HepG2 (cell line): ENCODE measurements around the gene DPAGT1. TPM values are rescaled to one million over a fixed set of nuclear protein-coding genes. Genes with fewer than 3 reads are reported as not detected.
A peak's percentile ranks its signal among the peaks of the same experiment; 100 is the strongest.

Experiments used
- FOXM1 ChIP-seq: sonication (generic); formaldehyde crosslinking; IDR thresholded peaks from 2 replicates; pipeline ENCODE4 v1.5.0; 2020; ENCODE audit warnings: missing genetic modification reagents
- IRF2 ChIP-seq: IDR thresholded peaks from 2 replicates; pipeline ENCODE4 v1.6.1; 2018; ENCODE audit warnings: missing genetic modification reagents, missing compliant biosample characterization
- KDM4B ChIP-seq: sonication (generic); formaldehyde crosslinking; IDR thresholded peaks from 2 replicates; pipeline ENCODE4 v1.4.0; 2020; ENCODE audit warnings: missing genetic modification reagents
- KDM6A ChIP-seq: IDR thresholded peaks from 2 replicates; pipeline ENCODE4 v1.6.1; 2016; ENCODE audit warnings: low read depth
- MAFK ChIP-seq, 2 experiments: IDR thresholded peaks in 1 of 2; conservative IDR thresholded peaks in 1 of 2; 2 replicates each; pipeline ENCODE4 v1.6.1; 2011; ENCODE audit warnings: improper control_type of control experiment in 2 of 2, low read length in 2 of 2
- MXI1 ChIP-seq: IDR thresholded peaks from 3 replicates; pipeline ENCODE4 v1.6.1; 2012; ENCODE audit warnings: low read depth, low read length, inconsistent platforms, borderline replicate concordance
- PRDM10 ChIP-seq: sonication (generic); formaldehyde crosslinking; IDR thresholded peaks from 2 replicates; pipeline ENCODE4 v1.4.0; 2020; ENCODE audit warnings: low read depth, missing genetic modification reagents
- RFX5 ChIP-seq: IDR thresholded peaks from 2 replicates; pipeline ENCODE4 v1.6.1; 2011; ENCODE audit warnings: low read depth, low read length, improper control_type of control experiment
- SRF ChIP-seq: IDR thresholded peaks from 2 replicates; pipeline ENCODE4 v1.6.1; 2011; ENCODE audit warnings: mild to moderate bottlenecking, low read depth, low read length, moderate library complexity
- TOPORS ChIP-seq: sonication (generic); formaldehyde crosslinking; IDR thresholded peaks from 2 replicates; pipeline ENCODE4 v1.8.0; 2023; ENCODE audit warnings: mild to moderate bottlenecking, missing genetic modification reagents
- UBTF ChIP-seq: sonication (generic); formaldehyde crosslinking; IDR thresholded peaks from 2 replicates; pipeline ENCODE4 v1.4.0; 2020; ENCODE audit warnings: mild to moderate bottlenecking, missing genetic modification reagents
- ZNF160 ChIP-seq: sonication (generic); formaldehyde crosslinking; IDR thresholded peaks from 2 replicates; pipeline ENCODE4 v1.8.0; 2022; ENCODE audit warnings: mild to moderate bottlenecking, inconsistent platforms, missing genetic modification reagents
- ZNF747 ChIP-seq: sonication (generic); formaldehyde crosslinking; IDR thresholded peaks from 2 replicates; pipeline ENCODE4 v1.8.1; 2023; ENCODE audit warnings: missing genetic modification reagents, mild to moderate bottlenecking, borderline replicate concordance
- polyA plus RNA-seq, 8 experiments: library from polyadenylated mRNA; depleted of rRNA in 3 of 8; stranded (reverse) in 7 of 8; unstranded in 1 of 8; fragments of >200 nt; fragmentation: Illumina TruSeq in 4 of 8; extraction: Trizol in 4 of 8; gene quantifications; 2 replicates each; pipeline versions ENCODE4 v1.2.1 to v1.2.3, GENCODE V29; 2011 to 2016; ENCODE audit warnings: low read depth in 4 of 8, missing spikeins in 1 of 8, mixed read lengths in 1 of 8; ENCODE audit not compliant: insufficient read depth in 1 of 8
- total RNA-seq, 5 experiments: library from RNA; depleted of rRNA; stranded (reverse); fragments of >200 nt; fragmentation: Illumina TruSeq; extraction: Trizol; gene quantifications; 2 replicates each; pipeline ENCODE4 v1.2.3, GENCODE V29; 2016; ENCODE audit warnings: low read depth in 1 of 5
- TF ChIP-seq, protein P1 (sequence below): sonication (generic); formaldehyde crosslinking; IDR thresholded peaks from 2 replicates; pipeline ENCODE4 v1.4.0; 2020; ENCODE audit warnings: mild to moderate bottlenecking, low read depth, missing genetic modification reagents
- TF ChIP-seq, protein P2 (sequence below): sonication (generic); formaldehyde crosslinking; IDR thresholded peaks from 2 replicates; pipeline ENCODE4 v1.8.0; 2022; ENCODE audit warnings: missing genetic modification reagents, mild to moderate bottlenecking, inconsistent platforms, borderline replicate concordance
- TF ChIP-seq, protein P3 (sequence below): sonication (generic); formaldehyde crosslinking; IDR thresholded peaks from 2 replicates; pipeline ENCODE4 v1.5.0; 2020; ENCODE audit warnings: mild to moderate bottlenecking, missing genetic modification reagents, moderate library complexity

Gene DPAGT1
- total and polyA plus RNA-seq, 2 of the 13 experiments (the other 11 are each of a cell fraction or from before 2014, with no cell fraction given), result 37.6 to 70.7 TPM

GRCh38 chr11:119106564-119107537 lies 5.2 kb upstream of the DPAGT1 start, which contains the start of gene C2CD2L (continued):
- TF ChIP-seq UBTF (0 out of 2 replicates have a peak, but pooled peaks have one; percentile 45), KDM4B (no peak), SRF (no peak), ZNF160 (no peak), KDM6A (CRISPR knock-in tag) (no peak), TOPORS (CRISPR knock-in tag) (no peak), PRDM10 (CRISPR knock-in tag) (no peak), RFX5 (no peak), ZNF747 (CRISPR knock-in tag) (no peak), MAFK (conservative IDR thresholded peaks at IDR 0.05 in 1 of 2, IDR thresholded peaks at IDR 0.05 in 1 of 2; ENCODE audit: low read length in 2 of 2) (no peak), MXI1 (peak; percentile 40; the same call in 1 of the 3 replicates), FOXM1 (CRISPR knock-in tag) (no peak), IRF2 (0 out of 2 replicates have a peak, but pooled peaks have one; percentile 12)
- TF ChIP-seq, protein P1, sequence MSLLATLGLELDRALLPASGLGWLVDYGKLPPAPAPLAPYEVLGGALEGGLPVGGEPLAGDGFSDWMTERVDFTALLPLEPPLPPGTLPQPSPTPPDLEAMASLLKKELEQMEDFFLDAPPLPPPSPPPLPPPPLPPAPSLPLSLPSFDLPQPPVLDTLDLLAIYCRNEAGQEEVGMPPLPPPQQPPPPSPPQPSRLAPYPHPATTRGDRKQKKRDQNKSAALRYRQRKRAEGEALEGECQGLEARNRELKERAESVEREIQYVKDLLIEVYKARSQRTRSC (CRISPR knock-in tag), result no peak
- TF ChIP-seq, protein P2, sequence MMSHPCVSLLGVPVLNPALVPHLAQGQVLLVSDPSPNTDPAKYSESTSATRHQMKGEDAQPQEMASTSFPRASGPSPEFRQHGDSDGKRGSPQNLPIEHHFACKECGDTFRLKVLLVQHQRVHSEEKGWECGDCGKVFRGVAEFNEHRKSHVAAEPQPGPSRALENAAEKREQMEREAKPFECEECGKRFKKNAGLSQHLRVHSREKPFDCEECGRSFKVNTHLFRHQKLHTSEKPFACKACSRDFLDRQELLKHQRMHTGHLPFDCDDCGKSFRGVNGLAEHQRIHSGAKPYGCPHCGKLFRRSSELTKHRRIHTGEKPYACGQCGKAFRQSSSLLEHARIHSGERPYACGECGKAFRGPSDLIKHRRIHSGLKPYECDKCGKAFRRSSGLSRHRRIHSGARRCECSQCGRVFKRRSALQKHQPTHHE, result no peak
- TF ChIP-seq, protein P3, sequence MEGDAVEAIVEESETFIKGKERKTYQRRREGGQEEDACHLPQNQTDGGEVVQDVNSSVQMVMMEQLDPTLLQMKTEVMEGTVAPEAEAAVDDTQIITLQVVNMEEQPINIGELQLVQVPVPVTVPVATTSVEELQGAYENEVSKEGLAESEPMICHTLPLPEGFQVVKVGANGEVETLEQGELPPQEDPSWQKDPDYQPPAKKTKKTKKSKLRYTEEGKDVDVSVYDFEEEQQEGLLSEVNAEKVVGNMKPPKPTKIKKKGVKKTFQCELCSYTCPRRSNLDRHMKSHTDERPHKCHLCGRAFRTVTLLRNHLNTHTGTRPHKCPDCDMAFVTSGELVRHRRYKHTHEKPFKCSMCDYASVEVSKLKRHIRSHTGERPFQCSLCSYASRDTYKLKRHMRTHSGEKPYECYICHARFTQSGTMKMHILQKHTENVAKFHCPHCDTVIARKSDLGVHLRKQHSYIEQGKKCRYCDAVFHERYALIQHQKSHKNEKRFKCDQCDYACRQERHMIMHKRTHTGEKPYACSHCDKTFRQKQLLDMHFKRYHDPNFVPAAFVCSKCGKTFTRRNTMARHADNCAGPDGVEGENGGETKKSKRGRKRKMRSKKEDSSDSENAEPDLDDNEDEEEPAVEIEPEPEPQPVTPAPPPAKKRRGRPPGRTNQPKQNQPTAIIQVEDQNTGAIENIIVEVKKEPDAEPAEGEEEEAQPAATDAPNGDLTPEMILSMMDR (CRISPR knock-in tag), result no peak
